ENCODE measurements around the gene BAG2.

DNA sequence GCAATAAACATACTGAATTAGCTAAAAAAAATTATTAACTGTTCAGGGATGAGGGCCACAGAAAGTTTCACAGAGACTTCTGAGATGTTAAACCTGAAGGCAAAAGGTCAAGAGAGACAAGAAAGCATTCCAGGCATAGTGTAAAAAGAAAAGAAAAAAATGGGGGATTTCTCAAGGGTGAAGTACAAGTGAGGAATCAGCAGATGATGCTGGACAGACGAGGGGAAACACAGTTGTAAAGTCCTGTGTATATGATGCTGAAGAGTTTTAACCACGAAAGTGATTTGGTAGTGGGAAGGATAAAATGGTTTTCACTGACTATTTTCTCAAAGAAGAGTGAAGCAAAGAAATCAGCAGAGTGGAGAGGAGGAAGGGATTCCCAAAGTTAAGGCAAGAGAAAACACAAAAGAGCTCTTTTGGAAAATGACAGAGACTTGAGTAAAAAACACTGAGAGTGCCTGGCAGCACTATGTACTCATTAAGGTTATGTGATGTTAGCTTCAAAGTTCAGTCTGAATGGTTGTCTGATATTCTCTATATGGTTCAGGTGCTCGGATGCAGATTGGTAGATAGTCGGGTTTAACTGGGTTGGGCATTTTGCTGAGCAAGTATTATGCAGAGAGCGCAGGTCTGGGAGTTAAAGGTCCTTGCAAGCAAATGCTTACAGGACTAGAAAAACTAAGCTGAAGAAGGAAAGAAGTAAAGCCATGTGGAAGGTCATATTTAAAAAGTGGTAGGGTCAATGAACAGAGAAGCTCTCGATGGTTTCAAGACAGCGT is 33.6 kb downstream of the BAG2 start:
- TF ChIP-seq, protein P1, sequence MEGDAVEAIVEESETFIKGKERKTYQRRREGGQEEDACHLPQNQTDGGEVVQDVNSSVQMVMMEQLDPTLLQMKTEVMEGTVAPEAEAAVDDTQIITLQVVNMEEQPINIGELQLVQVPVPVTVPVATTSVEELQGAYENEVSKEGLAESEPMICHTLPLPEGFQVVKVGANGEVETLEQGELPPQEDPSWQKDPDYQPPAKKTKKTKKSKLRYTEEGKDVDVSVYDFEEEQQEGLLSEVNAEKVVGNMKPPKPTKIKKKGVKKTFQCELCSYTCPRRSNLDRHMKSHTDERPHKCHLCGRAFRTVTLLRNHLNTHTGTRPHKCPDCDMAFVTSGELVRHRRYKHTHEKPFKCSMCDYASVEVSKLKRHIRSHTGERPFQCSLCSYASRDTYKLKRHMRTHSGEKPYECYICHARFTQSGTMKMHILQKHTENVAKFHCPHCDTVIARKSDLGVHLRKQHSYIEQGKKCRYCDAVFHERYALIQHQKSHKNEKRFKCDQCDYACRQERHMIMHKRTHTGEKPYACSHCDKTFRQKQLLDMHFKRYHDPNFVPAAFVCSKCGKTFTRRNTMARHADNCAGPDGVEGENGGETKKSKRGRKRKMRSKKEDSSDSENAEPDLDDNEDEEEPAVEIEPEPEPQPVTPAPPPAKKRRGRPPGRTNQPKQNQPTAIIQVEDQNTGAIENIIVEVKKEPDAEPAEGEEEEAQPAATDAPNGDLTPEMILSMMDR (conservative IDR thresholded peaks at IDR 0.05): no peak
- no peak for TF ChIP-seq ZFX (IDR thresholded peaks at IDR 0.05)
